ENCODE measurements around the gene TNFAIP1. TPM values are rescaled to one million over a fixed set of nuclear protein-coding genes. Genes with fewer than 3 reads are reported as not detected.

The TNFAIP1 gene
- total RNA-seq, 4 donors from 2014 or later = 24.6 to 38.5 (median 30.4) TPM

DNA sequence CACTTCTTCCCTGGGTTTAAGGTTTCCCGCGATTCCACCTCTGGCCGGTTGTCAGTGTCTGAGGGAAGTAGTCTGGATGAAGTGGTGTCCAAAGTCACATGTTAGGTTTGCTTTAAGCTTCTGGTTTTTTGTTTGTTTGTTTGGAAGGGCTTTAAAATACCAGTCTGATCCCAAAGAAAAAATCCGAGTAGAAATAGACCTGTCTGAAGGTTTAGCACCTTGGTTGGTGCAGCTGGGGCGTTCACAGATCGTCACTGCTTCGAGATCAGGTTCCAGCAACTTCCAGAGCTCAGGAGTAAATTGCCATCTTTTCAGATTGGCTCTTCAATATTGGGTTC lies 16.0 kb upstream of the TNFAIP1 start:
- no peaks in the 10 kb centered on the region for H3K27me3 ChIP-seq

GRCh38 chr17:28320215-28321061 lies 15.1 kb upstream of the TNFAIP1 start:
- Histone ChIP-seq H3K36me3 (no peaks in the 10 kb centered on the region), H3K27me3 (no peaks in the 10 kb centered on the region), H3K4me1 (peaks cover 8 to 29% (median 15%) of the 10 kb centered on the region in 3 donors), H3K9me3 (no peaks in the 10 kb centered on the region), H3K27ac (no peak overlapping the region), H3K4me3 (no peak overlapping the region)
- no peak for DNase-seq
- WGBS, 2 donors = 70 to 76% methylated on average over 7 to 8 of the region's 8 CpGs
- TF ChIP-seq, protein P1, sequence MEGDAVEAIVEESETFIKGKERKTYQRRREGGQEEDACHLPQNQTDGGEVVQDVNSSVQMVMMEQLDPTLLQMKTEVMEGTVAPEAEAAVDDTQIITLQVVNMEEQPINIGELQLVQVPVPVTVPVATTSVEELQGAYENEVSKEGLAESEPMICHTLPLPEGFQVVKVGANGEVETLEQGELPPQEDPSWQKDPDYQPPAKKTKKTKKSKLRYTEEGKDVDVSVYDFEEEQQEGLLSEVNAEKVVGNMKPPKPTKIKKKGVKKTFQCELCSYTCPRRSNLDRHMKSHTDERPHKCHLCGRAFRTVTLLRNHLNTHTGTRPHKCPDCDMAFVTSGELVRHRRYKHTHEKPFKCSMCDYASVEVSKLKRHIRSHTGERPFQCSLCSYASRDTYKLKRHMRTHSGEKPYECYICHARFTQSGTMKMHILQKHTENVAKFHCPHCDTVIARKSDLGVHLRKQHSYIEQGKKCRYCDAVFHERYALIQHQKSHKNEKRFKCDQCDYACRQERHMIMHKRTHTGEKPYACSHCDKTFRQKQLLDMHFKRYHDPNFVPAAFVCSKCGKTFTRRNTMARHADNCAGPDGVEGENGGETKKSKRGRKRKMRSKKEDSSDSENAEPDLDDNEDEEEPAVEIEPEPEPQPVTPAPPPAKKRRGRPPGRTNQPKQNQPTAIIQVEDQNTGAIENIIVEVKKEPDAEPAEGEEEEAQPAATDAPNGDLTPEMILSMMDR (IDR thresholded peaks at IDR 0.05) = no peak
- TF ChIP-seq POLR2A (IDR thresholded peaks at IDR 0.05) = no peak
- intact Hi-C loops (cut with DNase I) = no loop called here

More for the DNA sequence above, 16.0 kb upstream of the TNFAIP1 start:
- WGBS, 2 donors = 0 to 4% methylated on average over 5 to 7 of the region's 7 CpGs
- no peak for DNase-seq
- Histone ChIP-seq H3K4me1 (peaks cover 8 to 28% (median 15%) of the 10 kb centered on the region in 3 donors), H3K36me3 (no peaks in the 10 kb centered on the region), H3K27ac (peak overlapping the region; percentile 60 to 84 (median 64)), H3K9me3 (no peaks in the 10 kb centered on the region), H3K4me3 (peak overlapping the region; percentile 60 to 80 (median 68))
- TF ChIP-seq, protein P1 (IDR thresholded peaks at IDR 0.05) = no peak
- TF ChIP-seq POLR2A (IDR thresholded peaks at IDR 0.05) = no peak
- intact Hi-C loops (cut with DNase I) = no loop called here

DNA sequence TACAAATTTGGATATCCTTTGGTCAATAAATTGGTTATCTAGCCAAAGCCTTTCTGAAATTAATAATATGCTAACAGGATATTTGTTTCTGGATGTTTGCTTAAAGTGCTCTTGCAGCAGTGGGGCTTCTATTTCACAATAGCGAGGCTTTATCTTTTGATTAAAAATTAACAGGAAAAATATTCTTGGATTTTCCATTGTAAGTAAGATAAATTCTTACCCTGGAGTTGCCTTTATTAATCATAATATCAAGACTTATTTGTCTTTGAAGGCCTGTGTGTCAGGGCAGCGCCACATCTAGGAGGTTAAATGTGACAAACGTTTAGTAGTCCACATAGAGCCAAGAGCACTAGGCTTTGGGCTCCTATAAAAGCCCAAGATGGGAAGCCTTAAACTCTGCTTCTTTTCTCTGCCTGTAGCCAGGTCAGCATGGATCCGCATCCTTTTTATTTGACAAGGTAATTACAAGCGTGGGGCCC lies 11.3 kb upstream of the TNFAIP1 start:
- DNase-seq = no peak
- H3K4me1 ChIP-seq = peaks cover 0 to 31% (median 7%) of the 10 kb centered on the region in 3 donors
- H3K9me3 ChIP-seq = no peaks in the 10 kb centered on the region
- no peak overlapping the region for H3K4me3 ChIP-seq
- intact Hi-C loops (cut with DNase I) = no loop called here
- 85 to 90% methylated on average over 5 of the region's 5 CpGs for WGBS, 2 donors
- no peak for TF ChIP-seq POLR2A (IDR thresholded peaks at IDR 0.05)
- TF ChIP-seq, protein P1 (IDR thresholded peaks at IDR 0.05) = no peak
- H3K27ac ChIP-seq = no peak overlapping the region
- H3K36me3 ChIP-seq = peaks cover 2 to 30% (median 5%) of the 10 kb centered on the region in 3 donors
- no peaks in the 10 kb centered on the region for H3K27me3 ChIP-seq

GRCh38 chr17:28324781-28325180 lies 10.8 kb upstream of the TNFAIP1 start:
- Histone ChIP-seq H3K27me3 (no peaks in the 10 kb centered on the region), H3K9me3 (no peaks in the 10 kb centered on the region), H3K4me1 (peaks cover 0 to 27% (median 3%) of the 10 kb centered on the region in 3 donors), H3K36me3 (peaks cover 5 to 35% (median 5%) of the 10 kb centered on the region in 3 donors), H3K4me3 (no peak overlapping the region), H3K27ac (no peak overlapping the region)
- 76 to 80% methylated on average over 3 of the region's 3 CpGs for WGBS, 2 donors
- intact Hi-C loops (cut with DNase I) = no loop called here
- TF ChIP-seq POLR2A (IDR thresholded peaks at IDR 0.05) = no peak
- TF ChIP-seq, protein P1 (IDR thresholded peaks at IDR 0.05) = no peak
- DNase-seq = no peak

DNA sequence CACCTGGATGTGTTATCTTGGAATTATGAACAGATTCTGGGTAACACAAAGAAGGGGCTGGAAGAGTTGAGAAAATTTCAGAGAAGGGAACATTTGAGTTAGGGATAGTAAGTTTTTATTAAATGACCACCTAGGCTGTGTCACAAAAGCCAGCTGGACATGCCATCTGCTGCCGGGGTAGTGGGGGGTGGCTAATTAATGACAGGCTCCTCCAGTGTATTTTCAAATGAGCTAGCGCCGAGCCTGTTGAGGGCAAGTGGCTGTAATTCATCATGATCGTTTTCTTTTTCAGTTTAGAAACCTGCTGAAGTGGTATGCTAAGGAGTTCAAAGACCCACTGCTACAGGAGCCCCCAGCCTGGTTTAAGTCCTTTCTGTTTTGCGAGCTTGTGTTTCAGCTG lies 10.3 kb upstream of the TNFAIP1 start:
- Histone ChIP-seq H3K9me3 (no peaks in the 10 kb centered on the region), H3K27ac (no peak overlapping the region), H3K36me3 (peaks cover 5 to 39% (median 5%) of the 10 kb centered on the region in 3 donors), H3K27me3 (no peaks in the 10 kb centered on the region), H3K4me3 (no peak overlapping the region), H3K4me1 (peaks cover 0 to 22% (median 0%) of the 10 kb centered on the region in 3 donors)
- DNase-seq = no peak
- intact Hi-C loops (cut with DNase I) = no loop called here
- TF ChIP-seq POLR2A (IDR thresholded peaks at IDR 0.05) = no peak
- TF ChIP-seq, protein P1 (IDR thresholded peaks at IDR 0.05) = no peak
- 66 to 80% methylated on average over 4 to 5 of the region's 5 CpGs for WGBS, 2 donors
